ENCODE measurements around the gene GPR162.
A peak's percentile ranks its signal among the peaks of the same experiment; 100 is the strongest.

The GPR162 gene

DNA sequence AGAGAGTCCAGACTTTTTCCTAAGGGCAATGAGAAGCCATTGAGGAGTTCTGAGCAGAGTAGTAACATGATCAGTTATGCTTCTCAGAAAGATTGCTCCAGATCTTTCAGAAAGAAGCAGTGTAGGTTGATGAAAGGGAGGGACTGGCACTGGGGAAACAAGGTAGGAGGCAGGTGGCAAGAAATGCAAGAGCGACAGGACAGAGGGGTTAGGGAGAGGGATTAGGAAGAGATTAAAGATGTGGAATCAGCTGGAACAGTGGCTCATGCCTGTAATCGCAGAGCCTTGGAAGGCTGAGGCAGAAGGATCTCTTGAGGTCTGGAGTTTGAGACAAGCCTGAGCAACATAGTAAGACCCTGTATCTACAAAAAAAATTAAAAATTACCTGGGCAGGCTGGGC lies 26.1 kb downstream of the GPR162 start:
- TF ChIP-seq, protein P1, sequence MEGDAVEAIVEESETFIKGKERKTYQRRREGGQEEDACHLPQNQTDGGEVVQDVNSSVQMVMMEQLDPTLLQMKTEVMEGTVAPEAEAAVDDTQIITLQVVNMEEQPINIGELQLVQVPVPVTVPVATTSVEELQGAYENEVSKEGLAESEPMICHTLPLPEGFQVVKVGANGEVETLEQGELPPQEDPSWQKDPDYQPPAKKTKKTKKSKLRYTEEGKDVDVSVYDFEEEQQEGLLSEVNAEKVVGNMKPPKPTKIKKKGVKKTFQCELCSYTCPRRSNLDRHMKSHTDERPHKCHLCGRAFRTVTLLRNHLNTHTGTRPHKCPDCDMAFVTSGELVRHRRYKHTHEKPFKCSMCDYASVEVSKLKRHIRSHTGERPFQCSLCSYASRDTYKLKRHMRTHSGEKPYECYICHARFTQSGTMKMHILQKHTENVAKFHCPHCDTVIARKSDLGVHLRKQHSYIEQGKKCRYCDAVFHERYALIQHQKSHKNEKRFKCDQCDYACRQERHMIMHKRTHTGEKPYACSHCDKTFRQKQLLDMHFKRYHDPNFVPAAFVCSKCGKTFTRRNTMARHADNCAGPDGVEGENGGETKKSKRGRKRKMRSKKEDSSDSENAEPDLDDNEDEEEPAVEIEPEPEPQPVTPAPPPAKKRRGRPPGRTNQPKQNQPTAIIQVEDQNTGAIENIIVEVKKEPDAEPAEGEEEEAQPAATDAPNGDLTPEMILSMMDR (IDR thresholded peaks at IDR 0.05; ENCODE audit: control insufficient read depth, insufficient read depth, low read depth, low read length, missing control alignments) = no peak
- DNase-seq (ENCODE audit: low read depth) = no peak
- H3K4me3 ChIP-seq (ENCODE audit: control insufficient read depth, low read depth, low read length) = no peak overlapping the region

DNA sequence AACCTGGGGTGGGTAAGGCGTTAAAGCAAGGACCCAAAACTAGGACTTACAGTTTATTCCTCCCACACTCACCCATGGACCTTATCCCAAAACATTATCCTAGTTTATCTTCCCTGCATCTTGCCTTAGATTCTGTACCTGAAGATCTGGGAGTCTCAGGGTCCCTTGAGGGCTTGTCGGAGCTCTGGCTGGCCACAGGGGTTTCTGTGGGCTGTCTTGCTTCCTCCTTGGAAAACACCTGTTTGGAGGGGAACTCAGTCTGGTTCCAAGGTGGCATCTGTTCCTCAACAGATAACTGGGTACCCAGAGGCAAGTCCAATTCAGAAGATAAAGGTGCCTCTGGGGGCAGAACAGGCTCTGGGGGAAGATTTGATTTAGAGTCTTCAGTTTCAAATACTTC lies 27.8 kb downstream of the GPR162 start:
- H3K4me3 ChIP-seq (ENCODE audit: control insufficient read depth, low read depth, low read length) = no peak overlapping the region
- TF ChIP-seq, protein P1 (IDR thresholded peaks at IDR 0.05; ENCODE audit: control insufficient read depth, insufficient read depth, low read depth, low read length, missing control alignments) = no peak
- no peak for DNase-seq (ENCODE audit: low read depth)

DNA sequence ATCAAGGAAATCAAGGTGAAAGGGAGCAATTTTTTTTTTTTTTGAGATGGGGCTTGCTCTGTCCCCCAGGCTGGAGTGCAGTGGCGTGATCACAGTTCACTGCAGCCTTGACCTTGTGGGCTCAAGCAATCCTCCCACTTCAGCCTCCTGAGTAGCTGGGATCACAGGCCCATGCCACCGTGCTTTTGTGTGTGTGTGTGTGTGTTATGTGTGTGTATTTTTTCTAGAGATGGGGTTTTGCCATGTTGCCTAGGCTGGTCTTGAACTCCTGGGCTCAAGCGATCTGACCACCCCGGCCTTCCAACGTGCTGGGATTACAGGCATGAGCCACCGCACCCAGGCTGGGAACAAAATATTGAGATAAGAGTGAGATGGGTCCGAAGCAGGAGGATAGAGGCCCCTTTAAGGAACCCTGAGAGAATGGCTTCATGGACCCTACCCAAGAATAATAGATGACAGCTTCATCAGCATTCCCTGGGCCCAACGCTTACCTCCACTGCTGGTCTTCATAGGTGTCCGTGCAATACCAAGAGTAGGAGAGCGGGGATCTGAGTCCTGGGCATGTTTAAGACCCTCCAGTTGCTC lies 28.4 kb downstream of the GPR162 start:
- no peak for DNase-seq (ENCODE audit: low read depth)
- TF ChIP-seq, protein P1 (IDR thresholded peaks at IDR 0.05; ENCODE audit: control insufficient read depth, insufficient read depth, low read depth, low read length, missing control alignments) = no peak
- peak overlapping the region; percentile 82 for H3K4me3 ChIP-seq (ENCODE audit: control insufficient read depth, low read depth, low read length)

DNA sequence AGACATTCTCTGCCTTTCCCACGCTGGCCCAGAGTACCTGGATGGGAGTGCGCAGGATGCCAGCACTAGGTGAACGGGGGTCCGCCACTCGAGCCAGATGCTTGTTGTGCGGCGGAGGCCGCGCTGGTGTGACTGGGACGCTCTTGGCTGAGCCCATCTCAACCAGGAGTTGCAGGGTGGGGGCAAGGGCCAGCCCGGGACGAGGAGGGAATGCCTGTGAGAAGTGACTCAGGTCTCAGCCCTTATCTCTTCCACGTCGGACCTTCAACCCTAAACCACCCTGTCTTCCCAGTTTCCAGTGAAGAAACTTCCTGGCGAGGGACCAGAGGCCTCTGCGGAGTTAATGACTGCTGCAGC lies 29.2 kb downstream of the GPR162 start:
- DNase-seq (ENCODE audit: low read depth) = no peak
- TF ChIP-seq, protein P1 (IDR thresholded peaks at IDR 0.05; ENCODE audit: control insufficient read depth, insufficient read depth, low read depth, low read length, missing control alignments) = no peak
- H3K4me3 ChIP-seq (ENCODE audit: control insufficient read depth, low read depth, low read length) = peak overlapping the region; percentile 82

DNA sequence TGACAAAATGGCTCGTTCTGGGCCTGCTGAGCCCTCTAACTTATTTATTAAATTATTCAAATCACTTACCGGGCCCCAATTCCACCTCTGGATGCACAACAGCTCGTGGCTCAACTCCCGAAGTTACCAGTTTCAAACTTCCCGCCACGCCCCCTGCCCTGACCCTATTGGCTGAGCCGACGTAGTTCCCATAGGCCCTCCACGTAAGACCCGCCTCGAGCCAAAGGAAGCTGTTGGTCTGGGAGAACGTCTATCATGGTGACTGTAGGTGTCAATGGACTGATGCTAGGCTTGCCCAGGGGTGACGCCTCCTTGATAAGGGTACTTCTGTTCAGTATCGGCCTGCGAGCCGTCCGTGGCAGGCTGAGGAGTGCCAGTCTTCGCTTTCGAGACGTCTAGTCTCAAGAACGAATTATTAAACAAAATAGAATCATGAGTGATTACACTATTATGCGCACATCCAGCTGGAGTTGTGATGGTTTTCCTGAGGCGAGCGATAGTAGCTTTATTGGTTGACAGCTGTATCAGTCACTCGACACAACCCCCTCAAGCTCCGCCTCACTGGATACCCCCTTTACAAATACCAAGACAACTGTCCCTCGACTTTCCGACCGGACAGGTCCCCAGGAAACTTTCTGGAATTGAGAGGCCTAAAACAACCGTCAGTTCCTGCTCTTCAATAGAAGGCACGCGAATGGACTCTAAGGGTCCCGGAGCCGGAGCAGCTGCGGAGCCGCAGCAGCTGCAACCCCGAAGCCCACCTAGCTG lies 29.7 kb downstream of the GPR162 start, which contains the start of gene CDCA3:
Gene CDCA3 (minus strand): TSS at position 134 of the 768 bp plus-strand sequence. CDS start 334 bp downstream, outside the sequence.
- H3K4me3 ChIP-seq (ENCODE audit: control insufficient read depth, low read depth, low read length) = peak within 1 kb of the TSS; percentile 82
- DNase-seq (ENCODE audit: low read depth) = peak; percentile 95
- TF ChIP-seq, protein P1 (IDR thresholded peaks at IDR 0.05; ENCODE audit: control insufficient read depth, insufficient read depth, low read depth, low read length, missing control alignments) = no peak

DNA sequence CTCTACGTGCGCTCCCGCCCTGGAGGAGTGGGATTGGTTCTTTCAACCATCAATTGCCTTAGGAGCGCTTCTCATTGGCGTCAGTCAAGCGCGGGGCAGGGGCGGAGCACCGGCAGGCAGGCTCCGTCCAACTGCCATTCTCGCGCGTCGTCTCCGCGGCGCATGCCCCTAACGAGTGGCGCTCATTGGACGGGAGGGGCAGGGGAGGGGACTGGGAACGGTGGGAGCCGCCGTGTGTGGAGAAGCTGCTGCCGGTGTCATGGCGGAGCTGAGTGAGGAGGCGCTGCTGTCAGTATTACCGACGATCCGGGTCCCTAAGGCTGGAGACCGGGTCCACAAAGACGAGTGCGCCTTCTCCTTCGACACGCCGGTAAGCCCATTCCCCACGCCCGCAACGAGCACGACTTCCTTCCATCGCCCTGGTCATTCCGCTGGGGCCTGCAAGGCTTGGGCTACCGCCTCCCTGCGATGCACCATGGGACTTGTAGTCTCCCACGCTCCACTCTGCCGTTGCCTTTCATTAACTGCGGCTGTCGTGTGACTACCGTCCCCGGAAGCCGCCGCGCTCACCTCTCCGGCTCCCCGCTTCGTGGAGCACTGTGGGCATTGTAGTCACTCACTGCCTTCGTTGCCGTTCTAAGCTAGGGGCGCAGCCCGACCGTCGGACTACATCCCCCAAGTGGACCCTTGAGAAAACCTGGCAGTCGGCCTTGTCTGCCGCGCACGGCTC lies 30.5 kb downstream of the GPR162 start, which contains the start of gene USP5:
Gene USP5 (plus strand): TSS at position 230 of the 730 bp plus-strand sequence. CDS start 30 bp downstream, at position 260.
- peak; percentile 99 for DNase-seq (ENCODE audit: low read depth)
- TF ChIP-seq, protein P1 (IDR thresholded peaks at IDR 0.05; ENCODE audit: control insufficient read depth, insufficient read depth, low read depth, low read length, missing control alignments) = no peak
- peak within 1 kb of the TSS; percentile 82 for H3K4me3 ChIP-seq (ENCODE audit: control insufficient read depth, low read depth, low read length)
